Spleen (tissue), 11 donors: Measurements from ENCODE around the gene ALG12. TPM values are rescaled to one million over a fixed set of nuclear protein-coding genes. Genes with fewer than 3 reads are reported as not detected.

Source experiments
- DNase-seq: peaks from one replicate; pipeline ENCODE4 v3.0.0-alpha.2; 2020
- H3K27ac ChIP-seq, 8 donors: fragments of 200-600 bp; sonication (generic) in 7 of 8; 1 replicate in 4 of 8; 2 replicates in 4 of 8; pipeline versions ENCODE4 v1.5.0 to v1.8.0; 2016 to 2021; ENCODE audit warnings: inconsistent platforms in 4 of 8, mild to moderate bottlenecking in 4 of 8, moderate library complexity in 1 of 8
- H3K27me3 ChIP-seq, 7 donors: fragments of 200-600 bp; sonication (generic) in 6 of 7; replicated peaks in 1 of 7; 1 replicate in 4 of 7; 2 replicates in 3 of 7; pipeline versions ENCODE4 v1.5.0 to v1.8.0; 2016 to 2021; ENCODE audit warnings: inconsistent platforms in 3 of 7, mild to moderate bottlenecking in 1 of 7
- H3K36me3 ChIP-seq, 6 donors: fragments of 200-600 bp; sonication (generic) in 5 of 6; 1 replicate in 4 of 6; 2 replicates in 2 of 6; pipeline versions ENCODE4 v1.5.0 to v1.8.0; 2016 to 2021; ENCODE audit warnings: inconsistent platforms in 2 of 6
- H3K4me1 ChIP-seq, 6 donors: fragments of 200-600 bp; sonication (generic) in 5 of 6; 1 replicate in 3 of 6; 2 replicates in 3 of 6; pipeline versions ENCODE4 v1.5.0 to v1.8.0; 2016 to 2021; ENCODE audit warnings: inconsistent platforms in 3 of 6
- H3K4me3 ChIP-seq, 8 donors: fragments of 200-600 bp; sonication (generic) in 7 of 8; 1 replicate in 4 of 8; 2 replicates in 4 of 8; pipeline versions ENCODE4 v1.5.0 to v1.8.0; 2016 to 2021; ENCODE audit warnings: inconsistent platforms in 4 of 8, mild to moderate bottlenecking in 4 of 8, moderate library complexity in 2 of 8
- H3K9me3 ChIP-seq, 8 donors: fragments of 200-600 bp; sonication (generic) in 7 of 8; 1 replicate in 4 of 8; 2 replicates in 4 of 8; pipeline versions ENCODE4 v1.5.0 to v1.8.0; 2016 to 2021; ENCODE audit warnings: inconsistent platforms in 4 of 8
- CTCF ChIP-seq, 11 experiments: fragments of 200-600 bp in 7 of 11; fragments of 450-650 bp in 4 of 11; sonication (generic) in 4 of 11; IDR thresholded peaks in 8 of 11; conservative IDR thresholded peaks in 3 of 11; 1 replicate in 7 of 11; 2 replicates in 4 of 11; pipeline versions ENCODE4 v1.4.0 to v1.8.0; 2016 to 2021; ENCODE audit warnings: antibody characterized with exemption in 11 of 11, inconsistent platforms in 4 of 11, mild to moderate bottlenecking in 1 of 11
- POLR2A ChIP-seq, 3 donors: fragments of 450-650 bp; IDR thresholded peaks; one replicate each; pipeline ENCODE4 v1.5.1; 2017; ENCODE audit warnings: antibody characterized with exemption in 3 of 3, mild to moderate bottlenecking in 1 of 3
- POLR2AphosphoS5 ChIP-seq, 3 donors: sonication (generic); formaldehyde crosslinking; IDR thresholded peaks; one replicate each; pipeline ENCODE4 v1.5.1; 2017; ENCODE audit warnings: antibody characterized with exemption in 3 of 3
- WGBS, 5 donors: extraction: QIAGEN DNeasy Blood & Tissue Kit in 3 of 5; methylation state at CpG; one replicate each; pipeline versions ENCODE4 v1.1.5 to v1.1.7; 2013 to 2018; 5-methylcytosine and 5-hydroxymethylcytosine counted together
- intact Hi-C: fragments of 100-400 bp; cut with DNase I; formaldehyde crosslinking; loops from one replicate; pipeline ENCODE4 v1.15.0; 2023; ENCODE audit warnings: low total_unique reads
- polyA plus RNA-seq, 3 donors: library from polyadenylated mRNA; stranded (reverse); fragments of 200-250 nt; gene quantifications; one replicate each; pipeline ENCODE4 v1.2.1, GENCODE V29; 2013
- total RNA-seq, 7 donors: library from RNA; depleted of rRNA in 3 of 7; stranded (reverse); fragments of >200 nt in 3 of 7; fragmentation: NEBNext Ultra II Directional in 4 of 7; extraction: Animal tissue kit (Norgen Biotek cat#: 25700) in 4 of 7; gene quantifications; one replicate each; pipeline versions ENCODE4 v1.1.0 to v1.2.1, GENCODE V29; 2016 to 2021
- donor health status: healthy with polysubstance abuse.
- donor health status: DM: no; HTN: no; CAD: no; lungs with moderate emphysema.
- donor health status: DM: no; HTN: no; CAD: no.
- donor health status: Bipolar disorder and iron deficiency.
- donor health status: healthy.
- donor health status: DM: no; HTN: no; CAD: no.
- donor health status: DM: yes; HTN: yes; CAD: no.

Gene ALG12
- total and polyA plus RNA-seq, 10 donors = 5.7 to 20.1 (median 11.8) TPM

- no peak for TF ChIP-seq POLR2A (IDR thresholded peaks at IDR 0.05)
- no peak for TF ChIP-seq CTCF (IDR thresholded peaks at IDR 0.05 in 8 of 11, conservative IDR thresholded peaks at IDR 0.05 in 3 of 11)
- no peak for TF ChIP-seq POLR2AphosphoS5 (IDR thresholded peaks at IDR 0.05)
- 92 to 99% (median 94%) methylated on average over 7 of the region's 7 CpGs for WGBS, 5 donors
- H3K36me3 ChIP-seq = peaks cover 0 to 31% (median 0%) of the 10 kb centered on the region in 6 donors
- peaks cover 0 to 18% (median 15%) of the 10 kb centered on the region in 8 donors for H3K9me3 ChIP-seq
- H3K4me1 ChIP-seq = peaks cover 0 to 18% (median 6%) of the 10 kb centered on the region in 6 donors
- DNase-seq = peak; percentile 19
- intact Hi-C loops = no loop called here
- H3K4me3 ChIP-seq = no peak overlapping the region
- H3K27me3 ChIP-seq = no peaks in the 10 kb centered on the region
- no peak overlapping the region for H3K27ac ChIP-seq
Observed at GRCh38 chr22:49872347-49872746, 45.9 kb downstream of the ALG12 start.

GRCh38 chr22:49871482-49871881, 46.8 kb downstream of the ALG12 start:
- Histone ChIP-seq H3K27me3 (no peaks in the 10 kb centered on the region), H3K27ac (no peak overlapping the region), H3K4me1 (peaks cover 0 to 22% (median 6%) of the 10 kb centered on the region in 6 donors), H3K36me3 (peaks cover 0 to 31% (median 0%) of the 10 kb centered on the region in 6 donors), H3K4me3 (no peak overlapping the region), H3K9me3 (peaks cover 0 to 26% (median 24%) of the 10 kb centered on the region in 8 donors)
- WGBS, 5 donors = 93 to 98% (median 97%) methylated on average over 4 of the region's 4 CpGs
- intact Hi-C loops = no loop called here
- TF ChIP-seq POLR2A (IDR thresholded peaks at IDR 0.05) = no peak
- no peak for TF ChIP-seq CTCF (IDR thresholded peaks at IDR 0.05 in 8 of 11, conservative IDR thresholded peaks at IDR 0.05 in 3 of 11)
- no peak for TF ChIP-seq POLR2AphosphoS5 (IDR thresholded peaks at IDR 0.05)
- no peak for DNase-seq

- no peak overlapping the region for H3K4me3 ChIP-seq
- no peak for DNase-seq
- intact Hi-C loops = loop anchor here (10.0 kb wide), 1 partner anchor 45 kb away; the partner anchor contains the start of genes ALG12 and CRELD2
- H3K4me1 ChIP-seq = peaks cover 0 to 22% (median 6%) of the 10 kb centered on the region in 6 donors
- H3K27ac ChIP-seq = peak overlapping the region in 4 of 8 donors; percentile 9 to 50 (median 44)
- H3K27me3 ChIP-seq = no peaks in the 10 kb centered on the region
- WGBS, 5 donors = 77 to 85% (median 84%) methylated on average over 13 to 14 of the region's 14 CpGs
- H3K9me3 ChIP-seq = peaks cover 0 to 40% (median 37%) of the 10 kb centered on the region in 8 donors
- peaks cover 0 to 38% (median 0%) of the 10 kb centered on the region in 6 donors for H3K36me3 ChIP-seq
- TF ChIP-seq POLR2AphosphoS5 (IDR thresholded peaks at IDR 0.05) = no peak
- no peak for TF ChIP-seq POLR2A (IDR thresholded peaks at IDR 0.05)
- TF ChIP-seq CTCF (IDR thresholded peaks at IDR 0.05 in 8 of 11, conservative IDR thresholded peaks at IDR 0.05 in 3 of 11) = no peak
Observed at GRCh38 chr22:49869845-49870712, 48.2 kb downstream of the ALG12 start.
